NT2/D1 (cell line): ENCODE measurements around the gene CYP2U1.

Experiments
- DNase-seq: peaks from one replicate; pipeline ENCODE4 v3.0.0-alpha.2; 2011; ENCODE audit warnings: low read depth, low spot score
- H3K27me3 ChIP-seq: 2 replicates; pipeline ENCODE4 v1.6.0; 2011; ENCODE audit warnings: mild to moderate bottlenecking; ENCODE audit not compliant: insufficient read length, insufficient read depth
- H3K36me3 ChIP-seq: 2 replicates; pipeline ENCODE4 v1.6.1; 2011; ENCODE audit warnings: mild to moderate bottlenecking, low read length, mixed read lengths; ENCODE audit not compliant: insufficient read depth, insufficient read length
- H3K4me1 ChIP-seq: 2 replicates; pipeline ENCODE4 v1.5.1; 2011; ENCODE audit not compliant: insufficient read depth, insufficient read length
- H3K4me3 ChIP-seq: 2 replicates; pipeline ENCODE4 v1.5.1; 2011; ENCODE audit warnings: low read depth; ENCODE audit not compliant: insufficient read length
- H3K9ac ChIP-seq: 2 replicates; pipeline ENCODE4 v1.6.0; 2011; ENCODE audit warnings: low read depth; ENCODE audit not compliant: insufficient read length
- H3K9me3 ChIP-seq: 2 replicates; pipeline ENCODE4 v1.5.1; 2011; ENCODE audit warnings: mild to moderate bottlenecking, low read length; ENCODE audit not compliant: insufficient read depth
- SUZ12 ChIP-seq: IDR thresholded peaks from 2 replicates; pipeline ENCODE4 v1.6.1; 2011; ENCODE audit not compliant: insufficient read length, insufficient read depth; ENCODE audit errors: extremely low read depth
- YY1 ChIP-seq: IDR thresholded peaks from 2 replicates; pipeline ENCODE4 v1.6.1; 2011; ENCODE audit not compliant: insufficient read length, insufficient read depth
- ZNF274 ChIP-seq: IDR thresholded peaks from 2 replicates; pipeline ENCODE4 v1.6.1; 2011; ENCODE audit warnings: mild to moderate bottlenecking, low read depth, low read length

The CYP2U1 gene

DNA sequence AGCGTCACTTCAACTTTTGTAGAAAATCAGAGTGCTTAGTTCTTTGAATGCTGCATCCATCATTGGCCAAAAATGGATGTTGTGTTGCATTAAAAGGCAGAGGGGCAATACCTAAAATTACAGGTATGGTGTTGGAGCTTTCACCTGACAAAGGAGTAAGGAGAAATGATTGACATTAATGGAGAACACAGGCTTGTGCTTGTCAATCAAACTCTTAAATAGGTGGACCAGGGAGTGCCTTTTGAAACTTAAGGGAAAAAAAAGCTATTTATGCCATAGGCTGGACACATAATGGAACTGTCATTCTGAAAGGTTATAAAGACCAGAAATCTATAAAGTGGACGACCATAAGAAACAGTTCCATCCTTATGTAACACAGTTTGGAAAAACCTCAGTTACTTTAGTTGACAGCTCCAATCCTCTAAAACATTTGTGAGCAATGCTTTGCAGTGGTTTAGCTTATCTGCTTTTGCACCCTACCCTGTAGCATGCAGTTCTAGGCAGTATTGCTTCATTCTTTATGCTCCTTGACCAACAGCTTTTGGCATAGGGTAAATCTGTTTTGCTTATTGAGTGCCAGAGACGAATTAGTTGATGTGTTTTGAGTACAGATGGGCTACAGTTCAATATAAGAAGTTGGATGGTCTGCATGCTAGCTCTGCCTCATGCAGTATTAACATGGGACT, 60.7 kb downstream of the CYP2U1 start:
- H3K9me3 ChIP-seq, result no peaks in the 10 kb centered on the region
- H3K36me3 ChIP-seq, result peaks cover 8% of the 10 kb centered on the region
- no peak overlapping the region for H3K4me3 ChIP-seq
- H3K9ac ChIP-seq, result no peak overlapping the region
- peaks cover 8% of the 10 kb centered on the region for H3K27me3 ChIP-seq
- no peaks in the 10 kb centered on the region for H3K4me1 ChIP-seq
- TF ChIP-seq SUZ12 (no peak), YY1 (no peak), ZNF274 (no peak)
- DNase-seq, result no peak

DNA sequence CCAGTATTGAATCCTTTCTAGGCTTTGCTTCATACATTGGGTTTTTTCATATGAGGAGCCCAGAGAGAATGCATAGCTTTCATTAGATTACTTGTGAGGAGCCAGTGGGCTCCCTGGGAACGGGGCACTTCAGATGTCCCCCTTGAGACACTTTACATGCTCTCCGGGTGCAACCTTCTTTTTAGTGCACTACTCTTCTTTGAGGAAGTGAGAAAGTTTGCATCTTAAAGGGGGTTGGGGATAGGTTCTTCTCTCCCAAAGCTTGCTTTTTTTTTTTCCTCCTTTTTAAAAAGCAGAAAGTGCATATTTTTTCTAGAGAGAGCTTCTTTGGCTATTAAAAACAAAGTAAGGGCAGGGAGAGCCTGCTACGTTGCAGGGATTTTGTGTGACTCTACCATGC, 62.6 kb downstream of the CYP2U1 start:
- H3K9me3 ChIP-seq, result no peaks in the 10 kb centered on the region
- no peak for TF ChIP-seq YY1
- no peak for TF ChIP-seq ZNF274
- no peak for TF ChIP-seq SUZ12
- DNase-seq, result no peak
- H3K4me1 ChIP-seq, result no peaks in the 10 kb centered on the region
- peaks cover 9% of the 10 kb centered on the region for H3K36me3 ChIP-seq
- H3K9ac ChIP-seq, result no peak overlapping the region
- H3K27me3 ChIP-seq, result peaks cover 5% of the 10 kb centered on the region
- H3K4me3 ChIP-seq, result no peak overlapping the region

DNA sequence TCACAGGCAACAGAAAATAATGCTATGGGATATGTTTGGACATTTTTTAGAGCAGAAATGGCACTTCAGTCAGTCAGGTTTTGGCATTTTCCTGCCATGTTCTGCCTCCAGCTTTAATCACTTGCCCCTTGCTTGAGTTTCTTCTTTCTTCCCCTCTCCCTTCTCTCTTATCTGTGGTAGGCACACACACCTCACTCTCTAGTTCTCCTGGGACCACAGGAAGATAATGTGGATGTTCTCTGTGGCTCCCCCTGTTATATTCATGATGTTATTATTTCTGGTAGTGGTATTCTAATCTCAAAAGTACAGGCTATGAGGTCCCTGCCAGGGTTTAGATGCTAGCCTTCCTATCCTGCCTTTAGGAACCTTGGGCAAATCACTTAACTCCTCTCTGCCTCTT, 63.5 kb downstream of the CYP2U1 start:
- no peak overlapping the region for H3K9ac ChIP-seq
- no peak overlapping the region for H3K4me3 ChIP-seq
- DNase-seq, result no peak
- H3K36me3 ChIP-seq, result peaks cover 11% of the 10 kb centered on the region
- no peaks in the 10 kb centered on the region for H3K9me3 ChIP-seq
- TF ChIP-seq YY1 (no peak), SUZ12 (no peak), ZNF274 (no peak)
- H3K27me3 ChIP-seq, result no peaks in the 10 kb centered on the region
- H3K4me1 ChIP-seq, result no peaks in the 10 kb centered on the region

DNA sequence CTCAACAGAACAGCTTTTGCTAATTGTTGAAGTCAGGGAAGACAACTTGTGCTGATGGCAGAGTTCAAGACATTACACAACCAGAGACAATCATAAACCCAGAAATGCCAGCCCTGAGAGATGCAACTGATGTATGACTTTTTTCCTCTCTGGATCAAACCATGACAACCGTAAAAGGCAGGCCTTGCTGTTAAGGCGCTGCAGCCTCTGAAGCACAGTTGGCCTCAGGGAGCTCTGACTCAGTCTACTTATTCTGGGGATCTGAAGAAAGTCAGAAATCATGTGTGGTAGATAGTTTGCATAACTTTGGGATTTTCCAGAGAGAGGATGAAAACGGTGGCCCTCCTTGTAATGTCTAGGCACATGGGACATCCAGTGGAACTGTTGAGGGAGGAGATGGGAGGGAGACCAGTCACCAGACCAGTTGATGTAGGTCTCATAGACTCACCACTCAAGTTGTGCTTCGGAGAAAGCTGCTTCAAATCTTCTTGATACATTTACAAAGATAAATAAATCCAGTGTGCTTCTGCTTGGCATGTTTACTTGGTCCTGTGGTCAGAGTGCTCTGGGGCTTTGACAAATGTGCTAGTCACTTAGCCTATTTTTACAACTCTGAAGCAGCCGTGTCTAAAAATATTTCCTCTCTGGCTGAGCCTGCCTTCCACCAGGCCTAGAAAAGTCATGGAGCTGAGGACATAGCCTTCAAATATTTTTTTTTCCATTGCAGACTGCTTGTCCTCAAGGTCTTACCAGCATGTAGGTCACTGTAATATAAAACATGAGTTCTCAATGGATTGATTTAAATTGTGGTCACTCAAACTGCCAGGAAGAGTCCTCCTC, 65.8 kb downstream of the CYP2U1 start:
- Histone ChIP-seq H3K4me3 (no peak overlapping the region), H3K9ac (no peak overlapping the region), H3K36me3 (peaks cover 21% of the 10 kb centered on the region), H3K4me1 (no peaks in the 10 kb centered on the region), H3K9me3 (no peaks in the 10 kb centered on the region), H3K27me3 (no peaks in the 10 kb centered on the region)
- TF ChIP-seq YY1 (no peak), SUZ12 (no peak), ZNF274 (no peak)
- DNase-seq, result no peak

DNA sequence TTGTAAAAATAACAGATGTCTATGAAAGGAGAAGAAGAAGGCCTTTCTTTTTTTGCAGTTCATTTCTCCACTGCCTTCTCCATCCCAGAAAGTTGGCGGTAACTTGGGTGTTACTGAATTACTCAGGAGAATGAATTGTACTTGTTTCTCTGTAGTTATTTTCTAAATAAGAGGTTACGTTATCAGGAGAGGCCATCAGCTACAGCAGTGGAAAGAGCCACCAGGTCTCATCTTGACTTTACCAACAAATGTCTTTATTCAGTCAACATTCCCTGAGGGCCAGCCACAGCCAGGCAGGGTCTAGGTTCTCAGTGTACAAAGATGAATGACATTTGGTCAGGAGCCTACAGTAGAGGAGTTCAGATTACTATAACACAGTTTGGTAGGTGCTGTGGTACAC, 66.4 kb downstream of the CYP2U1 start:
- Histone ChIP-seq H3K4me1 (no peaks in the 10 kb centered on the region), H3K9me3 (no peaks in the 10 kb centered on the region), H3K36me3 (peaks cover 22% of the 10 kb centered on the region), H3K27me3 (no peaks in the 10 kb centered on the region), H3K9ac (no peak overlapping the region), H3K4me3 (no peak overlapping the region)
- TF ChIP-seq SUZ12 (no peak), YY1 (no peak), ZNF274 (no peak)
- no peak for DNase-seq

DNA sequence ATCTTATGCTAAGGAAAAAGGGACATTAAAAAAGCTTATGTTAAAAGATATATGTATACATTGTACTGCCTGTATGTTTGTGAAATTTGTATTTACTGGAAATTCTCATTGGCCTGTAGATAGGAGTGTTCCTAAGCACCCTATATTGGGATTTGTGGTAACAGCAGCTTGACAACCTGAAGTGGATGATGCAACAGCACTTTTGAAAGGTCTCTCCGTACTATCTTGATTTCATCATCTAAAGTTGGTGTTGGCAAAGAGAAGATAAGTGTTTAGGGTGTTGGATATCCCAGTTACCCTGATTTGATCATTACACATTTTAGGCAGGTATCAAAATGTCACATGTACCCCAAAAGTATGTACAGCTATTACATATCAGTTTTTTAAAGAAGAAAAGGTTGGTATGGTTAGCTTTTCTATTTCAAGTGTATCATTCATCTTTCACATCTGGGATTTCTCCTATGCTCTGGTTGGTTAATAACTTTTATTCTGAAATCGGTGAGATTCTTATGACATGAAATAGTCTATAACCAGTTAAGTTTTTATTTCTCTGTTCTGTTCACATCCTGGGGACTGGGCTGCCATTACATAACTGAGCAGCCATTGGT, 68.7 kb downstream of the CYP2U1 start:
- no peaks in the 10 kb centered on the region for H3K27me3 ChIP-seq
- TF ChIP-seq ZNF274, result no peak
- no peak for TF ChIP-seq YY1
- no peak for TF ChIP-seq SUZ12
- no peak for DNase-seq
- no peaks in the 10 kb centered on the region for H3K9me3 ChIP-seq
- peaks cover 22% of the 10 kb centered on the region for H3K36me3 ChIP-seq
- H3K4me3 ChIP-seq, result no peak overlapping the region
- no peak overlapping the region for H3K9ac ChIP-seq
- peaks cover 2% of the 10 kb centered on the region for H3K4me1 ChIP-seq

DNA sequence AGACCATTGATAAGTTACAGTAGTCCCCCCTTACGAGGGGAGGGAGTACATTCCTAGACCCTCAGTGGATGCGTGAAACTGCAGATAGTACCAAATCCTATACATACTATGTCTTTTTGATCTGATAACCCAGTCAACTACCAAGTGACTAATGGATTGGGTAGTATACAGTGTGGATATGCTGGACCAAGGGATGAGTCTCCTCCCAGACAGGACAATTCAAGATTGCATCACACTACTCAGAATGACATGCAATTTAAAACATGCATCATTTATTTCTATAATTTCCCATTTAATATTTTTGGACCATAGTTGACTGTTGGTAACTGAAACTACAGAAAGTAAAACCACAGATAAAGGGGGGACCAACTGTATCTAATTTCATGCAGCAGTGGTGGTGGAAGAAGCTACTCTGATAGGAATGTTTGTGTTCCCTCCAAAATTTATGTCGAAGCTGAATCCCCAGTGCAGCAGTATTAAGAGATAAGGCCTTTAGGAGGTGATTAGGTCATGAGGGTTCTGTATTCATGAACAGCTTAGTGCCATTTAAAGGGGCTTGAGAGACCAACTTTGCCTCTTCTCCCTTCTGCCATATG, 70.3 kb downstream of the CYP2U1 start:
- no peak for TF ChIP-seq SUZ12
- no peak for TF ChIP-seq YY1
- no peak for TF ChIP-seq ZNF274
- peaks cover 14% of the 10 kb centered on the region for H3K36me3 ChIP-seq
- no peaks in the 10 kb centered on the region for H3K9me3 ChIP-seq

More for the DNA sequence above, 70.3 kb downstream of the CYP2U1 start:
- Histone ChIP-seq H3K4me3 (no peak overlapping the region), H3K4me1 (peaks cover 2% of the 10 kb centered on the region), H3K9ac (no peak overlapping the region), H3K27me3 (no peaks in the 10 kb centered on the region)
- DNase-seq, result no peak
